CD4-positive, CD25-positive, alpha-beta regulatory T cell (primary cell): Measurements from ENCODE around the gene TASOR. TPM values are rescaled to one million over a fixed set of nuclear protein-coding genes. Genes with fewer than 3 reads are reported as not detected.
"Not testable (repeated sequence)": the region's sequence is repeated elsewhere in the genome, so short reads cannot be mapped to it uniquely, and the experiment has no call there.

Experiments
- ATAC-seq, 2 donors: fragments of 150-1000 bp; cut with Tn5 transposase; one replicate each; pipeline ENCODE4 v1.10.0; 2021; ENCODE audit warnings: low read depth in 2 of 2, moderate number of reproducible peaks in 2 of 2, moderate library complexity in 1 of 2
- DNase-seq, 3 donors: peaks; one replicate each; pipeline versions ENCODE4 v3.0.0 to v3.0.0-alpha.2; 2012 to 2022; ENCODE audit warnings: mixed read lengths in 1 of 3
- H3K27ac ChIP-seq: one replicate; pipeline ENCODE4 v1.7.0; 2013; ENCODE audit warnings: mild to moderate bottlenecking, low read length; ENCODE audit not compliant: insufficient read depth, poor library complexity, severe bottlenecking
- H3K27me3 ChIP-seq: one replicate; pipeline ENCODE4 v1.7.0; 2013; ENCODE audit warnings: low read length; ENCODE audit not compliant: control insufficient read depth, insufficient read depth
- H3K36me3 ChIP-seq: one replicate; pipeline ENCODE4 v1.7.0; 2013; ENCODE audit warnings: mild to moderate bottlenecking, low read length, moderate library complexity; ENCODE audit not compliant: control insufficient read depth, insufficient read depth
- H3K4me1 ChIP-seq: 2 replicates; pipeline ENCODE4 v1.7.0; 2013; ENCODE audit warnings: mild to moderate bottlenecking, low read length; ENCODE audit not compliant: insufficient read depth, control insufficient read depth, poor library complexity, severe bottlenecking
- H3K4me3 ChIP-seq: one replicate; pipeline ENCODE4 v1.7.0; 2013; ENCODE audit warnings: low read depth, mild to moderate bottlenecking, low read length, moderate library complexity
- H3K9me3 ChIP-seq, 2 experiments: 1 replicate in 1 of 2; 2 replicates in 1 of 2; pipeline ENCODE4 v1.7.0; 2013; ENCODE audit warnings: low read length in 2 of 2, mild to moderate bottlenecking in 1 of 2, moderate library complexity in 1 of 2; ENCODE audit not compliant: control insufficient read depth in 2 of 2
- H3K27ac Mint-ChIP-seq, 3 donors: one replicate each; pipeline ENCODE4 v1.8.0; 2020 to 2022; ENCODE audit warnings: mild to moderate bottlenecking in 3 of 3, mixed read lengths in 3 of 3, moderate library complexity in 2 of 3
- H3K27me3 Mint-ChIP-seq: one replicate; pipeline ENCODE4 v1.8.0; 2022; ENCODE audit warnings: mild to moderate bottlenecking, mixed read lengths
- H3K36me3 Mint-ChIP-seq: one replicate; pipeline ENCODE4 v1.8.0; 2020; ENCODE audit warnings: mixed read lengths
- H3K4me1 Mint-ChIP-seq, 4 donors: one replicate each; pipeline ENCODE4 v1.8.0; 2020 to 2022; ENCODE audit warnings: mixed read lengths in 4 of 4, mild to moderate bottlenecking in 1 of 4
- H3K4me3 Mint-ChIP-seq, 4 donors: one replicate each; pipeline ENCODE4 v1.8.0; 2020 to 2022; ENCODE audit warnings: mild to moderate bottlenecking in 4 of 4, mixed read lengths in 4 of 4, moderate library complexity in 3 of 4
- H3K9me3 Mint-ChIP-seq, 7 donors: one replicate each; pipeline ENCODE4 v1.8.0; 2020 to 2022; ENCODE audit warnings: mixed read lengths in 7 of 7, mild to moderate bottlenecking in 3 of 7, moderate library complexity in 2 of 7
- polyA plus RNA-seq, 4 donors: library from polyadenylated mRNA; unstranded; fragments of 300-500 nt; fragmentation: Illumina TruSeq; gene quantifications; one replicate each; pipeline ENCODE4 v1.2.3, GENCODE V29; 2021
- total RNA-seq: library from RNA; stranded (reverse); gene quantifications from one replicate; pipeline ENCODE4 v1.2.3, GENCODE V29; 2022

TASOR gene, protein sequence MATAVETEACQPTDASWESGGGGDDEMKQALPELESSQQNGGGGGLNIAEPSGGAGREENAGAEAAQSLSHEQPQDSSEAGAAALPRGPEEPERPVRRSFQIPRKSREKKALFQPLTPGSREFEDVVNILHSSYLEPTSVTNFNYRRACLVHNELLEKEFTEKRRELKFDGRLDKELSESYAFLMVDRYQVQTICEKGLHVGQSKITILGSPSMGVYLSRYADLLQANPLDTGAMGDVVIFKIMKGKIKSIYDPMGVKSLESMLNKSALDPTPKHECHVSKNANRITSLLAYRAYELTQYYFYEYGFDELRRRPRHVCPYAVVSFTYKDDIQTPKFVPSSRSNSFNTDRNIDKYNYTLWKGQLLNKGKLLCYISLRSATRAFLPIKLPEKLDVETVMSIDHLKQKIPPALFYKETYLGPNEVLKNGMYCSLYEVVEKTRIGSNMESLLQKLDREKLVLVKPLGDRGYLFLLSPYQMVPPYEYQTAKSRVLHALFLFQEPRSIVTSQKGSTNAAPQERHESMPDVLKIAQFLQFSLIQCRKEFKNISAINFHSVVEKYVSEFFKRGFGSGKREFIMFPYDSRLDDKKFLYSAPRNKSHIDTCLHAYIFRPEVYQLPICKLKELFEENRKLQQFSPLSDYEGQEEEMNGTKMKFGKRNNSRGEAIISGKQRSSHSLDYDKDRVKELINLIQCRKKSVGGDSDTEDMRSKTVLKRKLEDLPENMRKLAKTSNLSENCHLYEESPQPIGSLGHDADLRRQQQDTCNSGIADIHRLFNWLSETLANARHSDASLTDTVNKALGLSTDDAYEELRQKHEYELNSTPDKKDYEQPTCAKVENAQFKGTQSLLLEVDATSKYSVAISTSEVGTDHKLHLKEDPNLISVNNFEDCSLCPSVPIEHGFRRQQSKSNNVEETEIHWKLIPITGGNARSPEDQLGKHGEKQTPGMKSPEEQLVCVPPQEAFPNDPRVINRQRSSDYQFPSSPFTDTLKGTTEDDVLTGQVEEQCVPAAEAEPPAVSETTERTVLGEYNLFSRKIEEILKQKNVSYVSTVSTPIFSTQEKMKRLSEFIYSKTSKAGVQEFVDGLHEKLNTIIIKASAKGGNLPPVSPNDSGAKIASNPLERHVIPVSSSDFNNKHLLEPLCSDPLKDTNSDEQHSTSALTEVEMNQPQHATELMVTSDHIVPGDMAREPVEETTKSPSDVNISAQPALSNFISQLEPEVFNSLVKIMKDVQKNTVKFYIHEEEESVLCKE (N-terminal part only)
- 77.4 TPM for total RNA-seq
- 10 to 100 TPM; 29.3 to 38.4 (median 32.5) TPM for polyA plus RNA-seq

DNA sequence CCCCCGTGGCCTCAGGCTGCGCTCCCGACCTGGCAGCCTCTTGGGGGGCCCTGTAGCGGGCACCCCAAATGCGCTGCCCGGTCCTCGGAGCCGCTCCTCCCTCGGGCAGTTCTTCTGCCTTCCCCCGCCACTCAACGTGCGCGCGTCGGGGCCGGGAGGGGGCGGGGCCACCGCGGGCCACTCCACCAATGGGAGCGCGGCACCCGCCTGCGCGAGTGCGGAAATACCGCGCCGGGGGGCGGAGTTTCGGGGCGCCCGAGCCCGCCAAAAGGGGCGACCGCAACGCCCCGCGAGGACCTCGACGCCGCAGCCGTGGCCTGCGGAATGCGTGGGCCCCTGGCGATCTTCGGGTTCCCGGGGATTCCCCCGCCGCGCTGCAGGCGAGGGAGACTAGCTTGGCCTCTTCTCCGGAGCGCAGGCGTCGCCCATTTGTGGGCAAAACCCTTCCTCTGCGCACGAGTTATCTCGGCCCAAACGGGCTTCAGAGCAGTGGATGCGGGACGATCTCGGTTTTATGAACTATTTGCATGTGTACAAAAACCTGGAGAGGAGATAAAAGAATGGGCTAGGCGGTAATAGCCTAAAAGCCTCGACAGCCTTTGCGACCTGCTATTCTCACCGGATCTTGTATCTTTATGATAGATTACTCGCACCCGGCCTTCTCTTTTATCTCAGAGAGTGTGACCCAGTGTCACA lies at the start of gene TASOR:
Gene TASOR (minus strand): TSS at position 144 of the 696 bp plus-strand sequence. CDS start 259 bp downstream, outside the sequence.
- no peaks in the 10 kb centered on the region for H3K27me3 ChIP-seq
- peaks cover 39% of the 10 kb centered on the region for H3K4me1 ChIP-seq
- H3K9me3 Mint-ChIP-seq, result no peaks in the 10 kb centered on the region
- peaks cover 5% of the 10 kb centered on the region for H3K27me3 Mint-ChIP-seq
- DNase-seq, result peak; percentile 84 to 93 (median 88)
- H3K4me3 Mint-ChIP-seq, result peak within 1 kb of the TSS; percentile 94 to 97 (median 96)
- peak; percentile 86 to 90 for ATAC-seq
- H3K4me1 Mint-ChIP-seq, result peaks cover 22 to 56% (median 39%) of the 10 kb centered on the region in 4 donors
- peak within 1 kb of the TSS; percentile 99 for H3K27ac ChIP-seq
- no peaks in the 10 kb centered on the region for H3K9me3 ChIP-seq
- peak within 1 kb of the TSS; percentile 89 for H3K4me3 ChIP-seq
- H3K36me3 Mint-ChIP-seq, result peaks cover 16% of the 10 kb centered on the region
- no peaks in the 10 kb centered on the region for H3K36me3 ChIP-seq
- H3K27ac Mint-ChIP-seq, result peak within 1 kb of the TSS; percentile 93 to 98 (median 97)

DNA sequence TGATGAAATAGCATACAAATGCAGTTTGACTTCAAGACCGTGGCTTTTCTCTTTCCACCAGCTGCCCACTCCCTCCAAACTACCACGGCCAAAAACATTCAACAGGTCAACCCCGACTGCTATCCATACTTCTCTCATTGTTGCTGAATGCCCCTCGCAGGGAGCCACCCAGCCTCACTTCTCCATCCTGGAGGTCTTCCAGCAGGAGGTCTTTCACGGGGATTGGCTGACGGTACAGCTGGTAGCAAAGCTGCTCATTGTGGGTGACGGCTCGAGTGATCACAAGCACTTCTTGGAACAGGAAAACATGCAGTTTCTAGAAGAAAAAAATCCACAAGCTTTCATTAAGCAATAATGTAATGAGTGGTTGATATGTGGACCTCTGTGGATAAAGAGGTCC lies 49.0 kb upstream of the TASOR start:
- no peak for DNase-seq
- Histone ChIP-seq H3K4me3 (no peak overlapping the region), H3K27ac (no peak overlapping the region), H3K36me3 (peaks cover 90% of the 10 kb centered on the region), H3K9me3 (no peaks in the 10 kb centered on the region), H3K27me3 (no peaks in the 10 kb centered on the region), H3K4me1 (peaks cover 5% of the 10 kb centered on the region)
- peaks cover 34 to 55% (median 45%) of the 10 kb centered on the region in 4 donors for H3K4me1 Mint-ChIP-seq
- no peaks in the 10 kb centered on the region for H3K9me3 Mint-ChIP-seq
- H3K36me3 Mint-ChIP-seq, result peaks cover 61% of the 10 kb centered on the region
- H3K4me3 Mint-ChIP-seq, result peak overlapping the region in 1 of 4 donors; percentile 32
- no peak for ATAC-seq
- H3K27me3 Mint-ChIP-seq, result no peaks in the 10 kb centered on the region
- peak overlapping the region in 2 of 3 donors; percentile 45 to 55 for H3K27ac Mint-ChIP-seq

DNA sequence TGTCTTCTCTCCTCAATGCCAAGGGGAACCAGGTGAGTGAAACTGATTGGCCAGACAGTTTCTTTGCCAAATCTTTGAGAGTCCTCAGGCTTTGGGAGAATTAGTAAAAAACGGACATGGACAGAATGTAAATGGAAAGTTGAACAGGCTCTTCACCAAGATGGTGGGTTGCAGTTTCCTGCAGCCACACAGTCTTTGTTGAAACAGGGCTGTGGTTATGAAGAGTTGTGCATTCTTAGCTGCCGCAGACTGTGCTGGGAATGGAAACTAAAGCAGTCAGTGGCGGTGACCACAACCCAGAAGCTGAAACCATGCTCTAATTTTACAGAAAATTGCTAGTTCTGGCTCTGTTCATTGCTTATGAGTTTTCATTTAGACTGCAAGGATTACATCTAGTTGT lies 42.1 kb upstream of the TASOR start:
- Mint-ChIP-seq H3K27me3 (no peaks in the 10 kb centered on the region), H3K4me3 (peak overlapping the region in 3 of 4 donors; percentile 4 to 39 (median 28)), H3K27ac (peak overlapping the region; percentile 82 to 91 (median 84)), H3K4me1 (peaks cover 28 to 49% (median 41%) of the 10 kb centered on the region in 4 donors), H3K36me3 (peaks cover 61% of the 10 kb centered on the region), H3K9me3 (peaks cover 0 to 2% (median 0%) of the 10 kb centered on the region in 7 donors)
- peak overlapping the region; percentile 23 for H3K27ac ChIP-seq
- H3K27me3 ChIP-seq, result no peaks in the 10 kb centered on the region
- no peaks in the 10 kb centered on the region for H3K9me3 ChIP-seq
- DNase-seq, result peak in 2 of 3 donors; percentile 46 to 71
- ATAC-seq, result peak; percentile 68 to 78
- H3K4me1 ChIP-seq, result peaks cover 10% of the 10 kb centered on the region
- H3K36me3 ChIP-seq, result peaks cover 49% of the 10 kb centered on the region
- H3K4me3 ChIP-seq, result no peak overlapping the region

DNA sequence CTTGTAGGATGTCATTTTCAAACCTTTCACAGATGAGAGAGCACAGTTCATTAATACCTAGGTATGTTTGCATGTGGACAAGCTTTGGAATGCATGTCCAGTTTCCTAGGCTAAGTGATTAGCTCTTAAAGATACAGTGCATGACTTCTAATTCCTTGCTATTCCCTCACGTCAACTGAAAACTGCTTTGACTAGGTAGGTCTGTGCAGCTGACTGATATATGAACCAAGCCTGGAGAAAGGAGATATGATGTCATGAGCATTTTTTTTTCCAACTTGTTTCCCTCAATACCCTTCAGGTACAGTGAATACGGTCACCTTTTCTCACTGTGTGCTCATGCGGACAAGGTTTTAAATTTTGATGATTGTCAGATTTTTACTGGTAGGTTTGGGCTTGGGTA lies 41.6 kb upstream of the TASOR start:
- peaks cover 63% of the 10 kb centered on the region for H3K36me3 Mint-ChIP-seq

DNA sequence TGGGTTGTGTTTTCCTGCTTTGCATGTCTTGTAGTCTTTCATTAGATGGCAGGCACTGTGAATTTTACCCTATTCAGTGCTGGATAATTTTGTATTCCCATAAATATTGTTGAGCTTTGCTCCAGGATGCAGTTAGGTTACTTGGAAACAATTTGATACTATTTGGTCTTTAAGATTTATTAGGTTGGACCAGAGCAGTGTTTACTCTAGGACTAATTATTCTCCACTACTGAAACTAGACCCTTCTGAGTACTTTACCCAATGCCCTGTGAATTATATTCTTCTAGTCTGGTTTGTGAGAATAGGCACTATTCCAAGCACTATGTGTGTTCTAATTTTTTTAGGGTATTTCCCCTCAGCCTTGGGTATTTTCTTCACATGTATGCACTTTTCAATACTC lies 37.8 kb upstream of the TASOR start:
- peaks cover 10% of the 10 kb centered on the region for H3K36me3 ChIP-seq
- no peaks in the 10 kb centered on the region for H3K27me3 Mint-ChIP-seq
- H3K9me3 ChIP-seq, result no peaks in the 10 kb centered on the region
- H3K4me3 ChIP-seq, result no peak overlapping the region
- ATAC-seq, result no peak
- peaks cover 0 to 2% (median 0%) of the 10 kb centered on the region in 7 donors for H3K9me3 Mint-ChIP-seq
- no peaks in the 10 kb centered on the region for H3K27me3 ChIP-seq
- peaks cover 36% of the 10 kb centered on the region for H3K36me3 Mint-ChIP-seq
- no peak for DNase-seq
- H3K4me1 Mint-ChIP-seq, result peaks cover 25 to 47% (median 31%) of the 10 kb centered on the region in 4 donors
- H3K4me3 Mint-ChIP-seq, result peak overlapping the region in 2 of 4 donors; percentile 28 to 29
- peaks cover 6% of the 10 kb centered on the region for H3K4me1 ChIP-seq
- H3K27ac Mint-ChIP-seq, result no peak overlapping the region
- no peak overlapping the region for H3K27ac ChIP-seq

More for the DNA sequence above, 41.6 kb upstream of the TASOR start:
- DNase-seq, result no peak
- Mint-ChIP-seq H3K9me3 (peaks cover 0 to 2% (median 0%) of the 10 kb centered on the region in 7 donors), H3K27ac (peak overlapping the region in 2 of 3 donors; percentile 7 to 84), H3K27me3 (no peaks in the 10 kb centered on the region), H3K4me1 (peaks cover 28 to 54% (median 43%) of the 10 kb centered on the region in 4 donors), H3K4me3 (peak overlapping the region in 1 of 4 donors; percentile 21)
- no peak for ATAC-seq
- Histone ChIP-seq H3K4me3 (no peak overlapping the region), H3K27ac (peak overlapping the region; percentile 2), H3K36me3 (peaks cover 44% of the 10 kb centered on the region), H3K4me1 (peaks cover 10% of the 10 kb centered on the region), H3K9me3 (no peaks in the 10 kb centered on the region), H3K27me3 (no peaks in the 10 kb centered on the region)

DNA sequence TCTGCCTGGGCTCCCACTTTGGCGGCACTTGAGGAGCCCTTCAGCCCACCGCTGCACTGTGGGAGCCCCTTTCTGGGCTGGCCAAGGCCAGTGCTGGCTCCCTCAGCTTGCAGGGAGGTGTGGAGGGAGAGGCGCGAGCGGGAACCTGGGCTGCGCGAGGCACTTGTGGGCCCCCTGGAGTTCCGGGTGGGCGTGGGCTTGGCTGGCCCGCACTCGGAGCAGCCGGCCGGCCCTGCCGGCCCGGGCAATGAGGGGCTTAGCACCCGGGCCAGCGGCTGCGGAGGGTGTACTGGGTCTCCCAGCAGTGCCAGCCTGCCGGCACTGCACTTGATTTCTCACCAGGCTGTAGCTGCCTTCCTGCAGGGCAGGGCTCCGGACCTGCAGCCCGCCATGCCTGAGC lies 35.7 kb upstream of the TASOR start:
- H3K4me3 Mint-ChIP-seq, ATAC-seq, H3K9me3 Mint-ChIP-seq, H3K4me3 ChIP-seq, H3K27me3 Mint-ChIP-seq, H3K27ac ChIP-seq, DNase-seq, H3K4me1 ChIP-seq, H3K27me3 ChIP-seq, H3K36me3 ChIP-seq, H3K9me3 ChIP-seq: not testable (repeated sequence)
- Mint-ChIP-seq H3K36me3 (peaks cover 28% of the 10 kb centered on the region), H3K27ac (peak overlapping the region in 1 of 3 donors; percentile 84), H3K4me1 (peaks cover 17 to 32% (median 23%) of the 10 kb centered on the region in 4 donors)
